Loucy (cell line): ENCODE results near the gene KDM4B.

Source experiments
- H2AFZ ChIP-seq: fragments of 200-600 bp; sonication (generic); 2 replicates; pipeline ENCODE4 v1.6.0; 2016; ENCODE audit warnings: antibody characterized with exemption, mild to moderate bottlenecking, low read length, moderate library complexity
- H3F3A ChIP-seq: fragments of 200-600 bp; 2 replicates; pipeline ENCODE4 v1.6.0; 2016; ENCODE audit warnings: antibody characterized with exemption, low read depth, mild to moderate bottlenecking
- H3K27me3 ChIP-seq: fragments of 200-600 bp; sonication (generic); 2 replicates; pipeline ENCODE4 v1.6.1; 2014; ENCODE audit warnings: low read length, mild to moderate bottlenecking; ENCODE audit not compliant: insufficient read depth, poor library complexity, severe bottlenecking
- H3K36me3 ChIP-seq: fragments of 200-600 bp; sonication (generic); 2 replicates; pipeline ENCODE4 v1.6.1; 2016; ENCODE audit warnings: low read length; ENCODE audit not compliant: insufficient read depth
- H3K4me1 ChIP-seq: fragments of 200-600 bp; sonication (generic); 2 replicates; pipeline ENCODE4 v1.5.1; 2014; ENCODE audit warnings: low read length, mild to moderate bottlenecking; ENCODE audit not compliant: insufficient read depth, poor library complexity, severe bottlenecking
- H3K4me2 ChIP-seq: fragments of 200-600 bp; sonication (generic); 2 replicates; pipeline ENCODE4 v1.6.0; 2014; ENCODE audit warnings: antibody characterized with exemption, low read length, low read depth, mild to moderate bottlenecking; ENCODE audit not compliant: poor library complexity, severe bottlenecking
- H3K4me3 ChIP-seq: fragments of 200-600 bp; sonication (generic); 2 replicates; pipeline ENCODE4 v1.5.1; 2014; ENCODE audit warnings: low read length, mild to moderate bottlenecking, mixed read lengths; ENCODE audit not compliant: poor library complexity, severe bottlenecking
- H3K79me2 ChIP-seq: fragments of 200-600 bp; sonication (generic); 2 replicates; pipeline ENCODE4 v1.6.1; 2014; ENCODE audit warnings: low read length; ENCODE audit not compliant: insufficient read depth
- H3K9ac ChIP-seq: fragments of 200-600 bp; sonication (generic); 2 replicates; pipeline ENCODE4 v1.6.0; 2014; ENCODE audit warnings: mild to moderate bottlenecking, low read depth, low read length, moderate library complexity; ENCODE audit not compliant: poor library complexity, severe bottlenecking
- H3K9me2 ChIP-seq: fragments of 200-600 bp; sonication (generic); replicated peaks from 2 replicates; pipeline ENCODE4 v1.6.1; 2016; ENCODE audit warnings: low read depth, low read length, mixed read lengths
- H3K9me3 ChIP-seq: fragments of 200-600 bp; sonication (generic); 2 replicates; pipeline ENCODE4 v1.6.1; 2014; ENCODE audit warnings: mild to moderate bottlenecking, antibody characterized with exemption, low read length, low read depth; ENCODE audit not compliant: insufficient read depth
- H4K20me1 ChIP-seq: fragments of 200-600 bp; sonication (generic); 2 replicates; pipeline ENCODE4 v1.6.0; 2014; ENCODE audit warnings: antibody characterized with exemption, low read length, mild to moderate bottlenecking; ENCODE audit not compliant: insufficient read depth, poor library complexity, severe bottlenecking
- CTCF ChIP-seq: fragments of 200-600 bp; sonication (generic); conservative IDR thresholded peaks from 2 replicates; pipeline ENCODE4 v1.5.1; 2014; ENCODE audit warnings: mild to moderate bottlenecking, antibody characterized with exemption, low read length
- EZH2phosphoT487 ChIP-seq: fragments of 200-600 bp; IDR thresholded peaks from 2 replicates; pipeline ENCODE4 v1.6.1; 2018; ENCODE audit warnings: antibody characterized with exemption, mild to moderate bottlenecking, moderate library complexity, borderline replicate concordance

The KDM4B gene

GRCh38 chr19:5077209-5077515 is 108.2 kb downstream of the KDM4B start:
- Histone ChIP-seq H4K20me1 (no peaks in the 10 kb centered on the region), H3K27me3 (no peaks in the 10 kb centered on the region), H3F3A (no peaks in the 10 kb centered on the region), H2AFZ (no peak overlapping the region), H3K36me3 (peaks cover 77% of the 10 kb centered on the region; the same call in 1 of the 2 replicates), H3K9me2 (no peaks in the 10 kb centered on the region), H3K79me2 (no peaks in the 10 kb centered on the region), H3K4me2 (no peak overlapping the region), H3K9ac (no peak overlapping the region), H3K9me3 (no peaks in the 10 kb centered on the region), H3K4me1 (peaks cover 13% of the 10 kb centered on the region), H3K4me3 (no peak overlapping the region)
- TF ChIP-seq CTCF (no peak), EZH2phosphoT487 (no peak)

- Histone ChIP-seq H3K9ac (no peak overlapping the region), H3K36me3 (peaks cover 77% of the 10 kb centered on the region; the same call in 1 of the 2 replicates), H3K79me2 (no peaks in the 10 kb centered on the region), H3F3A (no peaks in the 10 kb centered on the region), H3K27me3 (no peaks in the 10 kb centered on the region), H3K9me2 (no peaks in the 10 kb centered on the region), H3K4me3 (no peak overlapping the region), H4K20me1 (no peaks in the 10 kb centered on the region), H2AFZ (no peak overlapping the region), H3K9me3 (no peaks in the 10 kb centered on the region), H3K4me1 (peaks cover 13% of the 10 kb centered on the region), H3K4me2 (no peak overlapping the region)
- TF ChIP-seq EZH2phosphoT487 (no peak), CTCF (no peak)
Measured at GRCh38 chr19:5078182-5078581, 109.3 kb downstream of the KDM4B start.

DNA sequence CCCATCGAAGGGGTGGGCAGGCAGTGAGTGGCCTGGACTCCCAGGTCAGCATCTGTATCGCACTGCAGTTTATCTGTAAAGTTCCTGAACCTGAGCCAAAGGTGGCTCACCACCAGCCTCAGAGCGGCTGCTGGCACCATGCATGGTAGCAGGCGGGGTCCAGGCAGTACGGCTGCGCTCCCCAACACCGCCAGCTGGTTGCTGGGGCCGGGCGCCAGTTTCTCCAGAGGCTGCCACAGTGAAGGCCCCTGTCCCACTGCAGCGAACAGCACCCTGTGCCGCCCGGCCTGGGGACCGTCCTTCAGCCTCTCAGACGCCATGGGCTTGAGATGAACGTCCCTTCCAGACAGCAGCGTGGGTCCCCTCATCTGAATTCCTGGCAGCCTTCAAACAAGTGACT is 109.8 kb downstream of the KDM4B start:
- no peak overlapping the region for H3K9ac ChIP-seq
- peaks cover 13% of the 10 kb centered on the region for H3K4me1 ChIP-seq
- H3K4me2 ChIP-seq, result no peak overlapping the region
- no peaks in the 10 kb centered on the region for H3F3A ChIP-seq
- no peak overlapping the region for H3K4me3 ChIP-seq
- no peak overlapping the region for H2AFZ ChIP-seq
- no peaks in the 10 kb centered on the region for H3K9me2 ChIP-seq
- no peaks in the 10 kb centered on the region for H3K9me3 ChIP-seq
- H3K79me2 ChIP-seq, result no peaks in the 10 kb centered on the region
- TF ChIP-seq EZH2phosphoT487 (no peak), CTCF (no peak)
- no peaks in the 10 kb centered on the region for H3K27me3 ChIP-seq
- H4K20me1 ChIP-seq, result no peaks in the 10 kb centered on the region
- peaks cover 77% of the 10 kb centered on the region; the same call in 1 of the 2 replicates for H3K36me3 ChIP-seq
